HCT116 (cell line): Measurements from ENCODE around the gene HIC1.

Source experiments
- EZH2phosphoT487 ChIP-seq: fragments of 200-600 bp; IDR thresholded peaks from 2 replicates; pipeline ENCODE4 v1.6.1; 2018; ENCODE audit warnings: antibody characterized with exemption, borderline replicate concordance
- POLR2A ChIP-seq: IDR thresholded peaks from 2 replicates; pipeline ENCODE4 v1.7.0; 2011; ENCODE audit warnings: borderline replicate concordance; ENCODE audit not compliant: insufficient read depth, insufficient read length; ENCODE audit errors: extremely low read depth
- SP1 ChIP-seq: IDR thresholded peaks from 2 replicates; pipeline ENCODE4 v1.6.1; 2012; ENCODE audit warnings: low read depth
- TCF7L2 ChIP-seq: IDR thresholded peaks from 2 replicates; pipeline ENCODE4 v1.7.0; 2011; ENCODE audit warnings: borderline replicate concordance, inconsistent platforms; ENCODE audit not compliant: insufficient read depth, insufficient read length; ENCODE audit errors: extremely low read depth
- ZNF274 ChIP-seq: fragments of 200-500 bp; sonication (Bioruptor generic); IDR thresholded peaks from 2 replicates; pipeline ENCODE4 v1.6.1; 2014; ENCODE audit warnings: mild to moderate bottlenecking, low read depth, low read length, inconsistent platforms
- TF ChIP-seq, protein P1 (sequence below), 3 experiments: fragments of 200-600 bp in 1 of 3; sonication (generic) in 1 of 3; IDR thresholded peaks in 2 of 3; conservative IDR thresholded peaks in 1 of 3; 2 replicates each; pipeline ENCODE4 v1.5.1; 2012 to 2017; ENCODE audit warnings: low read depth in 2 of 3, low read length in 2 of 3, antibody characterized with exemption in 1 of 3, borderline replicate concordance in 1 of 3, control low read depth in 1 of 3, mild to moderate bottlenecking in 1 of 3, mixed read lengths in 1 of 3, mixed run types in 1 of 3, moderate library complexity in 1 of 3; ENCODE audit not compliant: insufficient read depth in 1 of 3
- TF ChIP-seq, protein P2 (sequence below): IDR thresholded peaks from 2 replicates; pipeline ENCODE4 v1.6.1; 2011; ENCODE audit warnings: mild to moderate bottlenecking, low read length, moderate library complexity; ENCODE audit not compliant: insufficient replicate concordance; ENCODE audit errors: extremely low read depth
- TF ChIP-seq, protein P3 (sequence below): IDR thresholded peaks from 2 replicates; pipeline ENCODE4 v1.6.1; 2012
- TF ChIP-seq, protein P4 (sequence below): IDR thresholded peaks from 2 replicates; pipeline ENCODE4 v1.6.1; 2012; ENCODE audit warnings: low read depth

DNA sequence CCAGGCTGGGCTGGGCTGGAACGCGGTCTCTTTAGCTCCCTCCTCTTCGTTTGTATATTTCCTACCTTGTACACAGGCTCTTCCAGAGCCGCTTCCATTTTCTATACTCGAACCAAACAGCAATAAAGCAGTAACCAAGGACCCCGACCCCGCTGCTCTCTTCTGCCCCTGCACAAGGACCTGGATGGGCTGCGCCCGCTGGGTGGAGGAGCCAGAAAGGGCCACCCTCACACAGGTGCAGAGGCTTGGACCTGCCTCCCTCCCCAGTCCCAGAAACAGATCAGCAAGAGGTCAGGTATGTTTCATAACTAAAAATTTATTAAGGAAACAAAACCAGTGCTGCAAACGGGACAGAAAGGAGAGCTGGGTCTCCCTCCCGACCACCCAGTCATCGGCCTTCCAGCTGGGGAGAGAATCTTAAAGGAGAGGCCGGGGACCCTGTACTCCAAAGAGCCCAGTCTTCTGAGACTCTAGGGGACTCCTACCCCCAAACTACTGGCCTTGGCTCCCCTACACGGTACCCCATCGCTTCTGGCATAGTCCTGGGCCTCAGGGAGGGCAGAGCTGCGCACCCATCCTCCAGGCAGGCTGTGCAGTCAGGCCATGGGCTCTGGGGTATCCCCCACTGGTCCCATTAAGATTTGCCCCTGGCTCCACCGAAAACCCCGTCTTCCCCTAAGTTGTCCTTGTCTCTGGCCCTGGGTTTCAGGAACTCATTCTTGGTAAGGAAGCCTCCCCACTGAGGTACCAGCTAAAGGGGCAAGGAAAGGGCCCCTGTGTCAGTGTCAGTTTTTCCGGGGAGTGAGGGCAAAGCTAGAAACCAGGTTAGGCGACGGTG, 4.9 kb downstream of the HIC1 start:
- TF ChIP-seq, protein P1, sequence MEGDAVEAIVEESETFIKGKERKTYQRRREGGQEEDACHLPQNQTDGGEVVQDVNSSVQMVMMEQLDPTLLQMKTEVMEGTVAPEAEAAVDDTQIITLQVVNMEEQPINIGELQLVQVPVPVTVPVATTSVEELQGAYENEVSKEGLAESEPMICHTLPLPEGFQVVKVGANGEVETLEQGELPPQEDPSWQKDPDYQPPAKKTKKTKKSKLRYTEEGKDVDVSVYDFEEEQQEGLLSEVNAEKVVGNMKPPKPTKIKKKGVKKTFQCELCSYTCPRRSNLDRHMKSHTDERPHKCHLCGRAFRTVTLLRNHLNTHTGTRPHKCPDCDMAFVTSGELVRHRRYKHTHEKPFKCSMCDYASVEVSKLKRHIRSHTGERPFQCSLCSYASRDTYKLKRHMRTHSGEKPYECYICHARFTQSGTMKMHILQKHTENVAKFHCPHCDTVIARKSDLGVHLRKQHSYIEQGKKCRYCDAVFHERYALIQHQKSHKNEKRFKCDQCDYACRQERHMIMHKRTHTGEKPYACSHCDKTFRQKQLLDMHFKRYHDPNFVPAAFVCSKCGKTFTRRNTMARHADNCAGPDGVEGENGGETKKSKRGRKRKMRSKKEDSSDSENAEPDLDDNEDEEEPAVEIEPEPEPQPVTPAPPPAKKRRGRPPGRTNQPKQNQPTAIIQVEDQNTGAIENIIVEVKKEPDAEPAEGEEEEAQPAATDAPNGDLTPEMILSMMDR (IDR thresholded peaks at IDR 0.05 in 2 of 3, conservative IDR thresholded peaks at IDR 0.05 in 1 of 3; ENCODE audit: borderline replicate concordance in 1 of 3, insufficient read depth in 1 of 3, low read depth in 2 of 3, low read length in 2 of 3) = no peak
- TF ChIP-seq, protein P2, sequence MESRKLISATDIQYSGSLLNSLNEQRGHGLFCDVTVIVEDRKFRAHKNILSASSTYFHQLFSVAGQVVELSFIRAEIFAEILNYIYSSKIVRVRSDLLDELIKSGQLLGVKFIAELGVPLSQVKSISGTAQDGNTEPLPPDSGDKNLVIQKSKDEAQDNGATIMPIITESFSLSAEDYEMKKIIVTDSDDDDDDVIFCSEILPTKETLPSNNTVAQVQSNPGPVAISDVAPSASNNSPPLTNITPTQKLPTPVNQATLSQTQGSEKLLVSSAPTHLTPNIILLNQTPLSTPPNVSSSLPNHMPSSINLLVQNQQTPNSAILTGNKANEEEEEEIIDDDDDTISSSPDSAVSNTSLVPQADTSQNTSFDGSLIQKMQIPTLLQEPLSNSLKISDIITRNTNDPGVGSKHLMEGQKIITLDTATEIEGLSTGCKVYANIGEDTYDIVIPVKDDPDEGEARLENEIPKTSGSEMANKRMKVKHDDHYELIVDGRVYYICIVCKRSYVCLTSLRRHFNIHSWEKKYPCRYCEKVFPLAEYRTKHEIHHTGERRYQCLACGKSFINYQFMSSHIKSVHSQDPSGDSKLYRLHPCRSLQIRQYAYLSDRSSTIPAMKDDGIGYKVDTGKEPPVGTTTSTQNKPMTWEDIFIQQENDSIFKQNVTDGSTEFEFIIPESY = no peak
- TF ChIP-seq POLR2A (no peak), EZH2phosphoT487 (no peak), SP1 (no peak), ZNF274 (no peak), TCF7L2 (no peak)
- TF ChIP-seq, protein P3, sequence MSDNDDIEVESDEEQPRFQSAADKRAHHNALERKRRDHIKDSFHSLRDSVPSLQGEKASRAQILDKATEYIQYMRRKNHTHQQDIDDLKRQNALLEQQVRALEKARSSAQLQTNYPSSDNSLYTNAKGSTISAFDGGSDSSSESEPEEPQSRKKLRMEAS = no peak
- TF ChIP-seq, protein P4, sequence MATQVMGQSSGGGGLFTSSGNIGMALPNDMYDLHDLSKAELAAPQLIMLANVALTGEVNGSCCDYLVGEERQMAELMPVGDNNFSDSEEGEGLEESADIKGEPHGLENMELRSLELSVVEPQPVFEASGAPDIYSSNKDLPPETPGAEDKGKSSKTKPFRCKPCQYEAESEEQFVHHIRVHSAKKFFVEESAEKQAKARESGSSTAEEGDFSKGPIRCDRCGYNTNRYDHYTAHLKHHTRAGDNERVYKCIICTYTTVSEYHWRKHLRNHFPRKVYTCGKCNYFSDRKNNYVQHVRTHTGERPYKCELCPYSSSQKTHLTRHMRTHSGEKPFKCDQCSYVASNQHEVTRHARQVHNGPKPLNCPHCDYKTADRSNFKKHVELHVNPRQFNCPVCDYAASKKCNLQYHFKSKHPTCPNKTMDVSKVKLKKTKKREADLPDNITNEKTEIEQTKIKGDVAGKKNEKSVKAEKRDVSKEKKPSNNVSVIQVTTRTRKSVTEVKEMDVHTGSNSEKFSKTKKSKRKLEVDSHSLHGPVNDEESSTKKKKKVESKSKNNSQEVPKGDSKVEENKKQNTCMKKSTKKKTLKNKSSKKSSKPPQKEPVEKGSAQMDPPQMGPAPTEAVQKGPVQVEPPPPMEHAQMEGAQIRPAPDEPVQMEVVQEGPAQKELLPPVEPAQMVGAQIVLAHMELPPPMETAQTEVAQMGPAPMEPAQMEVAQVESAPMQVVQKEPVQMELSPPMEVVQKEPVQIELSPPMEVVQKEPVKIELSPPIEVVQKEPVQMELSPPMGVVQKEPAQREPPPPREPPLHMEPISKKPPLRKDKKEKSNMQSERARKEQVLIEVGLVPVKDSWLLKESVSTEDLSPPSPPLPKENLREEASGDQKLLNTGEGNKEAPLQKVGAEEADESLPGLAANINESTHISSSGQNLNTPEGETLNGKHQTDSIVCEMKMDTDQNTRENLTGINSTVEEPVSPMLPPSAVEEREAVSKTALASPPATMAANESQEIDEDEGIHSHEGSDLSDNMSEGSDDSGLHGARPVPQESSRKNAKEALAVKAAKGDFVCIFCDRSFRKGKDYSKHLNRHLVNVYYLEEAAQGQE = no peak
